Measurements from ENCODE around the gene SLC45A2.
"Not testable (repeated sequence)": the region's sequence is repeated elsewhere in the genome, so short reads cannot be mapped to it uniquely, and the experiment has no call there.

Gene SLC45A2

GRCh38 chr5:33984671-33985124 lies at the start of gene SLC45A2:
Gene SLC45A2, minus strand, starts transcription at chr5:33984693. Its CDS starts 110 bp downstream, at chr5:33984583.
- no peak for DNase-seq (ENCODE audit: low spot score)

GRCh38 chr5:34031966-34032365 lies 47.5 kb upstream of the SLC45A2 start:
- DNase-seq (ENCODE audit: low spot score) = no peak

- no peak for DNase-seq (ENCODE audit: low spot score)
These were observed 46.6 kb upstream of the SLC45A2 start for GRCh38 chr5:34031117-34031516.

GRCh38 chr5:34030585-34030984 lies 46.1 kb upstream of the SLC45A2 start:
- not testable (repeated sequence) for DNase-seq (ENCODE audit: low spot score)

- DNase-seq (ENCODE audit: low spot score) = no peak
These were observed 45.6 kb upstream of the SLC45A2 start for GRCh38 chr5:34030048-34030447.

- no peak for DNase-seq (ENCODE audit: low spot score)
These were observed 43.9 kb upstream of the SLC45A2 start for GRCh38 chr5:34028349-34028748.

GRCh38 chr5:34026089-34026761 lies 41.7 kb upstream of the SLC45A2 start:
- DNase-seq (ENCODE audit: low spot score) = no peak

GRCh38 chr5:34022121-34022705 lies 37.7 kb upstream of the SLC45A2 start:
- no peak for DNase-seq (ENCODE audit: low spot score)

- DNase-seq (ENCODE audit: low spot score) = no peak
These were observed 36.8 kb upstream of the SLC45A2 start for GRCh38 chr5:34021334-34021733.

DNA sequence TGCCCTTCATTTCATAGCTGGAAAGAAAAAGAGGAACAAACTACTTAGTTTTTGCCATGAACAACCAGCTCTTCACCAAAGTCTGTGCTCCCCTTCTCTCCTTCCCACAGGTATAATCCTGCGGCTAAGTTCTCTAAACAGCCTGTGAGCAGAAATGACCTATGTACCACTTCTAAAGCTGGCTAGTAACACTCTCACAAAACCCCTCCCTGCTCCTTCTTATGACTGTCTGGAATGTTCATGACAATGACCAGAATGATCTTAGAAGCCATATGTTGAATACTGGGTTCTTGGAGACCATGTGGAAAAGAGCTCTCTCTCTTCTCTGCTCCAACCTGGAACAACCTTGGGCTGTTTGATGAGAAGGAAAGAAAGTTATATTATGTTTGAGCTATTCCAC lies 36.2 kb upstream of the SLC45A2 start:
- no peak for DNase-seq (ENCODE audit: low spot score)

- DNase-seq (ENCODE audit: low spot score) = no peak
These were observed 32.8 kb upstream of the SLC45A2 start for GRCh38 chr5:34017254-34017653.

DNA sequence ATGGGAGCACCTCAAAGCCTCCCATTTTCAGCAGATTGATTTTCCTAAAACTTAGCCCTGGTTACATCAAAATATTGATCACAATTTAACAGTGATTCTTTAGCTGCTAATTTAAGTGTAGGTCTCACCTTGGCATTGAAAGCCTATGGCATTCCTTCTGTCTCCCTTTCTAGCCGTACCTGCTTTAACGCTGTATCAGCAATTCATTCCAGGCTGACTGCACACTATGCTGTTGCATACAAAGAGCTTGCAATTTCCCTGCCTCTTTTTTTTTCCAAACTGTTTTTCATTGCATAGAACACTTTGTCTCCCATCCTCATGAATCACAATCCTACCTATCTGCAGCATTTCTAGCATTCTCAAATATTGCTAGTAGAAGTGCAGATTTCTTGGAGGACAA lies 32.3 kb upstream of the SLC45A2 start:
- no peak for DNase-seq (ENCODE audit: low spot score)

DNA sequence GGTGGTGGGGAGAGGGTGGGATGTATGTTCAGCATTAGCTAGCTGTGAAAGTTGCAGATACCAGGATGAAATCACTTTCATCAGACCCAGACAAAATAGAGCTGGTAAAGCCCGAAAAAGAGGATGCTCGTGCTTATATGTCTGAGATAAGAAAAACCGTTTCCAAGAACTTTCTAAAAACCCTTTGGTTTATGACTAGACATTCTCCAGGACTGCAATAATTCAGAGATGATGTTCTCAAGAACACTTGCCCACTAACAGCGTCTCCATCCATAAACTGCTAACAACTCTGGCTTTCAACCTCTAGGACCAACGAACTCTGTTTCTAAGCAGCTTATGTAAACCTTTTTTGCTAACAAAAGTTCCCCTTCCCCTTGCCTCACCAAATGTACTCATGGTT lies 31.7 kb upstream of the SLC45A2 start:
- DNase-seq (ENCODE audit: low spot score) = no peak

- no peak for DNase-seq (ENCODE audit: low spot score)
These were observed 30.8 kb upstream of the SLC45A2 start for GRCh38 chr5:34015120-34015822.

DNA sequence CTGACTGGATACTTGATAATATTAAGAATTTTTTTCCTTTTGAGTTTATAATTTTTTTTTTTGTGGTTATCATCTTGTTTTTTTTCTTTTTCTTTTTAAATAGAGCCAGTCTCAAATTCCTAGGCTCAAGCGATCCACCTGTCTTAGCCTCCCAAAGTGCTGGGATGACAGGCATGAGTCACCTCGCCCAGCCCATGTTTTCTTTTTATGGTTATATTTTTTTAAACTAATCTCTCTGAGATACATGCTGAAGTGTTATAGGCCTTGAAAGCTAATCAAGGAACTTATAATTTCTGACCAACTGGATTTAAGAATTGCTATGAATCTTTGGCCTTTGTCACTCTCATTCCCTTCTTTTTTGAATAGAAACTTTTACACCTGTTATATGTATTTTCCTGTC lies 30.1 kb upstream of the SLC45A2 start:
- no peak for DNase-seq (ENCODE audit: low spot score)

DNA sequence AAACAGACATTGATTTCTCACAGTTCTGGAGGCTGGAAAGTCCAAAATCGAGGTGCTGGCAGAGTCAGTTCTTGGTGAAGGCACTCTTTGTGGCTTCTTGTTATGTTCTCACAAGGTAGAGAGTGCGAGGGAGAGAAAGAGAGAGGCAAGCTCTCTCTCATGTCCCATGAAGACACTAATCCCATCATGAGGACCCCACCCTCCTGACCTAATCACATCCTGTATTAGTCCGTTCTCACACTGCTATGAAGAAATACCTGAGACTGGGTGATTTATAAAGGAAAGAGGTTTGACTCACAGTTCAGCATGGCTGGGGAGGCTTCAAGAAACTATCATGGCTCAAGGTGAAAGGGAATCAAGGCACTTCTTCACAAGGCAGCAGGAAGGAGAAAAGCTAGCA lies 29.1 kb upstream of the SLC45A2 start:
- DNase-seq (ENCODE audit: low spot score) = no peak

DNA sequence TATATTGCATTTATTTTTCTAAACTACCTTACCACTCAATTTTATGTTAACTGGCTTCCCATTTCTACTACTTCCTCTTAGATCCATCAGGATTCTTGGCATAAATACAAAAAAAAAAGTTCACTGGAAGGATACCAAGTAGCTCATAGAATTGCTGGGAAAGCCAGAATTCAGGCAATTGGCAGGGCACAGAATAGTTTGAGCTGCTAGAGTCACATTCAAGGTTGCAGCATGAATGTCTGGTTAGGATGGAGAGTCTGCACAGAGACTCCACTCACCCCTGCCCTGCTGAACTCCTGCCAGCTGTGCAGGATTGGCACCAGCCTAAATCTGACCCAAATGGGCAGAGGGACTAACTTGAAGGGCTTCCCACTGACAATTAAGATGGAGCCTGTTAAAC lies 28.3 kb upstream of the SLC45A2 start:
- DNase-seq (ENCODE audit: low spot score) = no peak

DNA sequence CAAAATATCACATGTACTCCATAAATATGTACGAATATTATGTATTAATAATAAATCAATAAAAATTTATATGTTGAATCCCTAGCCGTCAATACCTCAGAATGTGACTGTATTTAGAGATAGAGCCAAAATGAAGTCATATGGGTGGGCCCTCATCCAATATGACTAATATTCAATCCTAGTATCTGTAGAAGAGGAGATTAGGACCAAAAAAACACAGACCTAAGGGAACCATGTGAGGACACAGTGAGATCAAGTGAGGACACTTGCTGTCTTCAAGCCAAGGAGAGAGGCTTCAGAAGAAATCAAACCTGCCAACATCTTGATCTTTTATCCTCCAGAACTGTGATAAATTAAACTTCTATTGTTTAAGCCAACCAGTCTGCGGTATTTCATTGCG lies 27.0 kb upstream of the SLC45A2 start:
- DNase-seq (ENCODE audit: low spot score) = no peak

DNA sequence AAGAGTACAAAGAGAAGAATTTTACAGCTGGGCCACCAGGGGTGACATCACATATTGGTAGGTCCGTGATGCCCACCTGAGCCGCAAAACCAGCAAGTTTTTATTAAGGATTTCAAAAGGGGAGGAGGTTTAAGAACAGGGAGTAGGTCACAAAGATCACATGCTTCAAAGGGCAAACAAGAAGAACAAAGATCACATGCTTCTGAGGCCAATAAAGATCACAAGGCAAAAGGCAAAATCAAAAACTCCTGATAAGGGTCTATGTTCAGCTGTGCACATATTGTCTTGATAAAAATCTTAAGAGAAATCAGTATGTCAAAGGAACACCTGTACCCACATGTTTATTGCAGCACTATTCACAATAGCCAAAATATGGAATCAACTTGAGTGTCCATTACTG lies 25.7 kb upstream of the SLC45A2 start:
- not testable (repeated sequence) for DNase-seq (ENCODE audit: low spot score)

DNA sequence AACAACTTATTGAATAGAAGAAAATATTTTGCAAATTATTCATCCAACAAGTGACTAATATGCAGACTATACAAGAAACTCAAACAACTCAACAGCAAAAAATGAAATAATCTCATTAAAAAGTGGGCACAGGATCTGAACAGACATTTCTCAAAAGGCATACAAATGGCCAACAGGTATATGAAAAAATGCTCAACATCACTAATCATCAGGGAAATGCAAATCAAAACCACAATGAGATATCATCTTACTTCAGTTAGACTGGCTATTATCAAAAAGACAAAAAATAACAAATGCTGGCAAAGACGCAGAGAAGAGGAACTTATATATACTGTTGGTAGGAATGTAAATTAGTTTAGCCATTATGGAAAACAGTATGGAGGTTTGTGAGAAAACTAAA lies 25.1 kb upstream of the SLC45A2 start:
- no peak for DNase-seq (ENCODE audit: low spot score)

DNA sequence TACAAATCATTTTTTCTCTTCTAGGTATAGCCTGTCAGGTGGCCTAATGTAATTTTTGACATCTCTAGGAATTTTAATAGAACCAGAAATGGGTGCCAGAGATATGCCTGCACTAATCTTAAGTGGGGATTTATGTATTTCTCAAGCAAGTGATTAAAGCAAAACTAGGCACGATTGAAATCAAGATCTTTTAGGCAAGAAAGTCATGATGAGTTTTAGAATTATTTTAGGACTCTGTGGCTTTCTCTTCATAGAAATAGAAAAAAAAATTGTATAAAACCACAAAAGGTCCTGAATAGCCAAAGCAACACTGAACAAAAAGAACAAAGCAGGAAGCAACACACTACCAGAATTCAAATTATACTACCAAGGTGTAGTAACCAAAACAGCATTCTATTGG lies 24.3 kb upstream of the SLC45A2 start:
- DNase-seq (ENCODE audit: low spot score) = no peak

GRCh38 chr5:34007621-34008600 lies 23.4 kb upstream of the SLC45A2 start, which contains the start of gene AMACR:
Gene AMACR, minus strand, starts transcription at chr5:34008050. Its CDS starts 31 bp downstream, at chr5:34008019.
- peak; percentile 52 for DNase-seq (ENCODE audit: low spot score)

Data from hematopoietic multipotent progenitor cell treated with erythropoietin and hydrocortisone succinate and interleukin-3 and kit ligand, for 15 days (in vitro differentiated cells).